Hepatocyte (in vitro differentiated cells): ENCODE results near the gene TMEM273. TPM values are rescaled to one million over a fixed set of nuclear protein-coding genes. Genes with fewer than 3 reads are reported as not detected.

ENCODE experiments used
- DNase-seq: peaks from one replicate; pipeline ENCODE4 v3.0.0-alpha.2; 2016; ENCODE audit warnings: low spot score
- H2AFZ ChIP-seq: fragments of 200-600 bp; sonication (generic); 2 replicates; pipeline ENCODE4 v1.6.0; 2016; ENCODE audit warnings: antibody characterized with exemption, mild to moderate bottlenecking
- H3K27ac ChIP-seq: fragments of 200-600 bp; sonication (generic); 2 replicates; pipeline ENCODE4 v1.5.1; 2016; ENCODE audit warnings: mild to moderate bottlenecking
- H3K27me3 ChIP-seq: fragments of 200-600 bp; sonication (generic); 2 replicates; pipeline ENCODE4 v1.6.1; 2016
- H3K36me3 ChIP-seq: fragments of 200-600 bp; sonication (generic); replicated peaks from 2 replicates; pipeline ENCODE4 v1.5.1; 2016; ENCODE audit warnings: low read depth; ENCODE audit not compliant: insufficient read depth
- H3K4me1 ChIP-seq: fragments of 200-600 bp; sonication (generic); 2 replicates; pipeline ENCODE4 v1.5.1; 2016; ENCODE audit warnings: mild to moderate bottlenecking, moderate library complexity; ENCODE audit not compliant: insufficient read depth
- H3K4me2 ChIP-seq: fragments of 200-600 bp; sonication (generic); 2 replicates; pipeline ENCODE4 v1.6.0; 2016
- H3K4me3 ChIP-seq: fragments of 200-600 bp; sonication (generic); 2 replicates; pipeline ENCODE4 v1.5.1; 2016; ENCODE audit warnings: mild to moderate bottlenecking
- H3K79me2 ChIP-seq: fragments of 200-600 bp; sonication (generic); 2 replicates; pipeline ENCODE4 v1.6.0; 2017; ENCODE audit warnings: mild to moderate bottlenecking
- H3K9me2 ChIP-seq: fragments of 200-600 bp; sonication (generic); replicated peaks from 2 replicates; pipeline ENCODE4 v1.6.0; 2017; ENCODE audit warnings: mild to moderate bottlenecking; ENCODE audit not compliant: insufficient read depth
- H3K9me3 ChIP-seq: fragments of 200-600 bp; sonication (generic); 2 replicates; pipeline ENCODE4 v1.5.1; 2016; ENCODE audit warnings: low read depth, mild to moderate bottlenecking
- H4K20me1 ChIP-seq: fragments of 200-600 bp; sonication (generic); 2 replicates; pipeline ENCODE4 v1.6.0; 2016; ENCODE audit warnings: mild to moderate bottlenecking; ENCODE audit not compliant: insufficient read depth, poor library complexity, severe bottlenecking
- EZH2 ChIP-seq: fragments of 200-600 bp; sonication (generic); IDR thresholded peaks from 2 replicates; pipeline ENCODE4 v1.6.1; 2016; ENCODE audit warnings: antibody characterized with exemption, mild to moderate bottlenecking, borderline replicate concordance
- EZH2phosphoT487 ChIP-seq: fragments of 200-600 bp; sonication (generic); IDR thresholded peaks from one replicate; pipeline ENCODE4 v1.6.1; 2018; ENCODE audit warnings: antibody characterized with exemption, mild to moderate bottlenecking, low read depth, moderate library complexity; ENCODE audit not compliant: unreplicated experiment, severe bottlenecking
- WGBS: methylation state at CpG from one replicate; pipeline ENCODE4 v1.1.6; 2016; ENCODE audit warnings: low lambda C conversion rate; ENCODE audit errors: missing lambda C conversion rate; 5-methylcytosine and 5-hydroxymethylcytosine counted together
- polyA plus RNA-seq: library from polyadenylated mRNA; unstranded; fragments of >200 nt; fragmentation: Nextera tagmentation; extraction: Ambion mirVana; gene quantifications from 2 replicates; pipeline ENCODE4 v1.2.1, GENCODE V29; 2016
- total RNA-seq: library from RNA; depleted of rRNA; stranded (reverse); fragments of >200 nt; gene quantifications from 2 replicates; pipeline ENCODE4 v1.2.3, GENCODE V29; 2014
- TF ChIP-seq, protein P1 (sequence below): fragments of 200-600 bp; sonication (generic); IDR thresholded peaks from 2 replicates; pipeline ENCODE4 v1.5.1; 2016; ENCODE audit warnings: antibody characterized with exemption, mild to moderate bottlenecking; ENCODE audit not compliant: poor library complexity

TMEM273 gene
- total and polyA plus RNA-seq, 2 experiments from 2014 or later = 0.27 TPM; not detected in 1

- Histone ChIP-seq H3K79me2 (no peaks in the 10 kb centered on the region), H3K4me3 (no peak overlapping the region), H3K36me3 (no peaks in the 10 kb centered on the region), H4K20me1 (no peaks in the 10 kb centered on the region), H2AFZ (no peak overlapping the region), H3K4me2 (no peak overlapping the region), H3K9me2 (no peaks in the 10 kb centered on the region), H3K4me1 (no peaks in the 10 kb centered on the region), H3K27ac (no peak overlapping the region), H3K9me3 (no peaks in the 10 kb centered on the region), H3K27me3 (no peaks in the 10 kb centered on the region)
- WGBS = 100% methylated on average over 2 of the region's 2 CpGs
- no peak for DNase-seq
- no peak for TF ChIP-seq EZH2
- TF ChIP-seq EZH2phosphoT487 = no peak
- TF ChIP-seq, protein P1, sequence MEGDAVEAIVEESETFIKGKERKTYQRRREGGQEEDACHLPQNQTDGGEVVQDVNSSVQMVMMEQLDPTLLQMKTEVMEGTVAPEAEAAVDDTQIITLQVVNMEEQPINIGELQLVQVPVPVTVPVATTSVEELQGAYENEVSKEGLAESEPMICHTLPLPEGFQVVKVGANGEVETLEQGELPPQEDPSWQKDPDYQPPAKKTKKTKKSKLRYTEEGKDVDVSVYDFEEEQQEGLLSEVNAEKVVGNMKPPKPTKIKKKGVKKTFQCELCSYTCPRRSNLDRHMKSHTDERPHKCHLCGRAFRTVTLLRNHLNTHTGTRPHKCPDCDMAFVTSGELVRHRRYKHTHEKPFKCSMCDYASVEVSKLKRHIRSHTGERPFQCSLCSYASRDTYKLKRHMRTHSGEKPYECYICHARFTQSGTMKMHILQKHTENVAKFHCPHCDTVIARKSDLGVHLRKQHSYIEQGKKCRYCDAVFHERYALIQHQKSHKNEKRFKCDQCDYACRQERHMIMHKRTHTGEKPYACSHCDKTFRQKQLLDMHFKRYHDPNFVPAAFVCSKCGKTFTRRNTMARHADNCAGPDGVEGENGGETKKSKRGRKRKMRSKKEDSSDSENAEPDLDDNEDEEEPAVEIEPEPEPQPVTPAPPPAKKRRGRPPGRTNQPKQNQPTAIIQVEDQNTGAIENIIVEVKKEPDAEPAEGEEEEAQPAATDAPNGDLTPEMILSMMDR = no peak
These were observed 55.8 kb downstream of the TMEM273 start for GRCh38 chr10:49132362-49132737.

GRCh38 chr10:49131507-49132361 lies 56.5 kb downstream of the TMEM273 start:
- no peaks in the 10 kb centered on the region for H3K79me2 ChIP-seq
- no peaks in the 10 kb centered on the region for H3K36me3 ChIP-seq
- no peaks in the 10 kb centered on the region for H4K20me1 ChIP-seq
- H3K9me2 ChIP-seq = no peaks in the 10 kb centered on the region
- H3K9me3 ChIP-seq = no peaks in the 10 kb centered on the region
- no peak overlapping the region for H3K27ac ChIP-seq
- H3K27me3 ChIP-seq = no peaks in the 10 kb centered on the region
- no peak overlapping the region for H3K4me3 ChIP-seq
- no peaks in the 10 kb centered on the region for H3K4me1 ChIP-seq
- WGBS = 91% methylated on average over 37 of the region's 37 CpGs
- DNase-seq = no peak
- H3K4me2 ChIP-seq = no peak overlapping the region
- no peak overlapping the region for H2AFZ ChIP-seq
- TF ChIP-seq, protein P1 = no peak
- TF ChIP-seq EZH2phosphoT487 (no peak), EZH2 (no peak)

DNA sequence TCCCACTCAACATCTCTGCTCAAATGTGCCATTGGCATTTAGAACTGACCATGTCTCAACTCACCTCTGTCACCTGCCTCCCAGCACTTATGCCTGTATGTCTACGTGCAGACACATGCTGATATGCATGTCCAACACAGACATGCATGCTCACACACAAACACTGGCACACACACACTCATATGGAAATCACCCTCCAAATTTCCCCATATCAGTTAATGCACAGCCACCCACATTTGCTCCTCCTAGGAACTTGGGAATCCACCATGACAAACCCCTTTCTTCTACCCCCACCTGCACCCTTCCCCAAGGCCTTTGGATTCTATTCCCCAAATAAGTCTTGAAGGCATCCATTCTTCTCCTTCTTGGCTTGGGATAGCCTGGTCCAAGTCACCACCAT lies 58.8 kb downstream of the TMEM273 start:
- Histone ChIP-seq H3K9me3 (no peaks in the 10 kb centered on the region), H2AFZ (no peak overlapping the region), H3K36me3 (no peaks in the 10 kb centered on the region), H3K27ac (no peak overlapping the region), H4K20me1 (no peaks in the 10 kb centered on the region), H3K4me1 (no peaks in the 10 kb centered on the region), H3K27me3 (no peaks in the 10 kb centered on the region), H3K9me2 (no peaks in the 10 kb centered on the region), H3K4me3 (no peak overlapping the region), H3K4me2 (no peak overlapping the region), H3K79me2 (no peaks in the 10 kb centered on the region)
- 92% methylated on average over 1 of the region's 1 CpG for WGBS
- TF ChIP-seq, protein P1 = no peak
- TF ChIP-seq EZH2 = no peak
- no peak for TF ChIP-seq EZH2phosphoT487
- DNase-seq = no peak
